Measurements from ENCODE around the gene RPH3AL. TPM values are rescaled to one million over a fixed set of nuclear protein-coding genes. Genes with fewer than 3 reads are reported as not detected.

The RPH3AL gene
- total and polyA plus RNA-seq, 2 of the 8 experiments (the other 6 are each of a cell fraction or from before 2014, with no cell fraction given): 5.6 to 5.8 TPM

DNA sequence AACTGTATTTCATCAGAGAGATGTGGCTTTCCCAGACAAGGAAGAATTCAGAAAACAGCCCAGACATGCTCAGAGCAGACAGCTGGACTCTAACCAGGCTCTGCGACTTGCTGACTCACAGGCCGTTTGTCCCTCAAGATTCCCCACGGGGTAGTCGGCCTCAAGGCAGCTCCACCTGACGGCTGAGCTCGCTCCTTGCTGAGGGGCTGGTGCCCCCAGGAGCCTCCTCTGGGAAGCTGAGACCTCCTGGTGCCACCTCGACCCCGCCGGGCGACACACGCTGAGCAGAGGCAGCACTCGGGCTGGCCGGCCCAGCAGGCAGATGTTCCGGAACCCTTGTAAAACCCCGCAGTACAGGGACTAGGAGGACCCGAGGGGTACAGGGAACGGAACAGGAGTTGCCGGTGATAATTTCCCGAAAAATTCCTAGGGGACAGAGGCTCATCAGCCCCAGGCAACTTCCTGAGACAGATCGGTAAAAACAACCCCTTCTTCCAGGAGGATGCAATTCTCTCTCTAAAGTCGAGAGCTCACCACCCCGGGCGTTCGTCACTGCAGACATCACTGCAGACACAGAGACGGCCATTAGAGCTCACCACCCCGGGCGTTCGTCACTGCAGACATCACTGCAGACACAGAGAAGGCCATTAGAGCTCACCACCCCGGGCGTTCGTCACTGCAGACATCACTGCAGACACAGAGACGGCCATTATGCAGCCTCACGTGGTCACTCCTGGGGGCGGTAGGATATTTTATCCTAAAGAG lies 19.9 kb downstream of the RPH3AL start:
- H3K36me3 ChIP-seq (ENCODE audit: control insufficient read depth in 2 of 4, insufficient read depth in 4 of 4, low read length in 3 of 4): no peaks in the 10 kb centered on the region
- DNase-seq (ENCODE audit: low read depth in 1 of 2, low spot score in 2 of 2): no peak
- no peak overlapping the region for H3K56ac ChIP-seq (replicated peaks; ENCODE audit: insufficient read length, low read depth, low read length)
- no peak overlapping the region for H2AFZ ChIP-seq (ENCODE audit: low read length)
- H3K9ac ChIP-seq (replicated peaks in 1 of 4; ENCODE audit: extremely low read depth in 1 of 4, low read depth in 3 of 4, low read length in 3 of 4): no peak overlapping the region
- H3K4me3 ChIP-seq (ENCODE audit: extremely low read depth in 1 of 4, insufficient read depth in 2 of 4, low read depth in 3 of 4, low read length in 4 of 4): no peak overlapping the region
- no peak overlapping the region for H3K27ac ChIP-seq (ENCODE audit: low read depth, low read length)
- no peak overlapping the region for H2BK5ac ChIP-seq (ENCODE audit: low read depth, low read length)
- H3K18ac ChIP-seq (ENCODE audit: extremely low read depth, low read length): no peak overlapping the region
- peaks cover 4 to 28% (median 20%) of the 10 kb centered on the region in 4 experiments for H3K4me1 ChIP-seq (replicated peaks in 1 of 4; ENCODE audit: control insufficient read depth in 3 of 4, insufficient read depth in 4 of 4, low read length in 3 of 4)
- WGBS, 2 experiments (ENCODE audit: extremely low coverage in 1 of 2, insufficient coverage in 1 of 2, insufficient read length in 1 of 2, insufficient replicate concordance in 2 of 2, low coverage in 1 of 2, low lambda C conversion rate in 2 of 2, missing lambda C conversion rate in 1 of 2): 86% methylated on average over 30 of the region's 34 CpGs; no CpG with 5 or more reads in 1 of the 2 experiments
- ChIA-PET POLR2A (ENCODE audit: partially characterized antibody) (no interaction called here), CTCF (ENCODE audit: partially characterized antibody) (interaction anchor here (0.8 to 2.1 kb wide), 4 partner anchors 10 to 367 kb away, joined by 3 to 5 read pairs (median 3); no protein-coding TSS in a partner anchor)
- H3K4ac ChIP-seq (replicated peaks; ENCODE audit: insufficient read length, low read depth, low read length): no peak overlapping the region
- no peak overlapping the region for H2BK120ac ChIP-seq (replicated peaks; ENCODE audit: low read depth, low read length)
- H3K23me2 ChIP-seq (ENCODE audit: low read depth, low read length): no peaks in the 10 kb centered on the region; the same call in 1 of the 2 replicates
- 0 out of 7 replicates have a peak, but pooled peaks cover 0 to 3% (median 0%) of the 10 kb centered on the region in 4 experiments for H3K27me3 ChIP-seq (replicated peaks in 1 of 4; ENCODE audit: control insufficient read depth in 3 of 4, extremely low read depth in 1 of 4, insufficient read depth in 3 of 4, low read length in 3 of 4)
- H4K8ac ChIP-seq (ENCODE audit: extremely low read depth, insufficient read depth, low read length): peak overlapping the region; percentile 58; the same call in 1 of the 2 replicates
- H4K20me1 ChIP-seq (replicated peaks in 1 of 2; ENCODE audit: control insufficient read depth in 1 of 2, insufficient read depth in 2 of 2, low read length in 2 of 2): no peaks in the 10 kb centered on the region
- H2AK5ac ChIP-seq (ENCODE audit: low read depth, low read length): no peak overlapping the region
- no peak overlapping the region for H2BK12ac ChIP-seq (ENCODE audit: low read depth, low read length)
- no peaks in the 10 kb centered on the region for H3K79me2 ChIP-seq (ENCODE audit: control insufficient read depth in 1 of 2, insufficient read depth in 2 of 2, low read length in 2 of 2)
- no peak overlapping the region for H4K5ac ChIP-seq (ENCODE audit: insufficient read length, low read depth, low read length)
- no peak overlapping the region for H4K91ac ChIP-seq (replicated peaks; ENCODE audit: insufficient read length, low read length)
- H3K14ac ChIP-seq (ENCODE audit: insufficient read length): no peak overlapping the region
- no peak overlapping the region for H3K4me2 ChIP-seq (ENCODE audit: insufficient read depth in 1 of 2, low read depth in 2 of 2, low read length in 2 of 2)
- no peak for FAIRE-seq
- no peak overlapping the region for H3K23ac ChIP-seq (ENCODE audit: insufficient read length)
- H3K79me1 ChIP-seq (ENCODE audit: low read depth, low read length): no peaks in the 10 kb centered on the region
- no peak overlapping the region for H2BK20ac ChIP-seq (ENCODE audit: low read length)
- H3K9me3 ChIP-seq (ENCODE audit: insufficient read depth in 2 of 2, low read depth in 1 of 2, low read length in 1 of 2): no peaks in the 10 kb centered on the region
- 0 out of 2 replicates have a peak overlapping the region, but pooled peaks have one; percentile 61 for H2BK15ac ChIP-seq (ENCODE audit: low read length)
- TF ChIP-seq BRCA1 (IDR thresholded peaks at IDR 0.05; ENCODE audit: low read depth, low read length): no peak
- TF ChIP-seq, protein P1, sequence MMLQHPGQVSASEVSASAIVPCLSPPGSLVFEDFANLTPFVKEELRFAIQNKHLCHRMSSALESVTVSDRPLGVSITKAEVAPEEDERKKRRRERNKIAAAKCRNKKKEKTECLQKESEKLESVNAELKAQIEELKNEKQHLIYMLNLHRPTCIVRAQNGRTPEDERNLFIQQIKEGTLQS (IDR thresholded peaks at IDR 0.05; ENCODE audit: insufficient read depth, low read depth, low read length): no peak
- TF ChIP-seq HDAC2 (IDR thresholded peaks at IDR 0.05; ENCODE audit: borderline replicate concordance in 1 of 2, low read depth in 2 of 2, low read length in 2 of 2): no peak
- TF ChIP-seq BACH1 (IDR thresholded peaks at IDR 0.05; ENCODE audit: low read length): no peak
- TF ChIP-seq NRF1 (IDR thresholded peaks at IDR 0.05; ENCODE audit: low read depth, low read length): no peak

Measured in H1 (cell line).